Astrocyte (in vitro differentiated cells and primary cell): ENCODE results near the gene OXLD1. TPM values are rescaled to one million over a fixed set of nuclear protein-coding genes. Genes with fewer than 3 reads are reported as not detected.
A peak's percentile ranks its signal among the peaks of the same experiment; 100 is the strongest.

Experiments used
- DNase-seq: peaks from one replicate; pipeline ENCODE4 v3.0.0-alpha.2; 2010; ENCODE audit warnings: low read depth
- FAIRE-seq: peaks from 2 replicates; lab custom pipeline; 2011; peaks lifted over from hg19 to GRCh38; lab: Jason Lieb, UNC
- H2AFZ ChIP-seq: 2 replicates; pipeline ENCODE4 v1.6.0; 2012; ENCODE audit warnings: low read depth, low read length, inconsistent platforms
- H3K27ac ChIP-seq: 2 replicates; pipeline ENCODE4 v1.5.1; 2011; ENCODE audit warnings: low read depth, low read length, inconsistent platforms
- H3K27me3 ChIP-seq: 2 replicates; pipeline ENCODE4 v1.6.0; 2011; ENCODE audit warnings: low read length, inconsistent platforms; ENCODE audit not compliant: insufficient read depth
- H3K36me3 ChIP-seq: 2 replicates; pipeline ENCODE4 v1.5.1; 2011; ENCODE audit warnings: low read length, inconsistent platforms; ENCODE audit not compliant: insufficient read depth
- H3K4me1 ChIP-seq: 2 replicates; pipeline ENCODE4 v1.5.1; 2011; ENCODE audit warnings: low read length, inconsistent platforms; ENCODE audit not compliant: insufficient read depth
- H3K4me2 ChIP-seq: 2 replicates; pipeline ENCODE4 v1.6.0; 2012; ENCODE audit warnings: low read length, inconsistent platforms
- H3K4me3 ChIP-seq: 2 replicates; pipeline ENCODE4 v1.5.1; 2011; ENCODE audit warnings: low read depth, mild to moderate bottlenecking, low read length, inconsistent platforms; ENCODE audit not compliant: insufficient read depth
- H3K79me2 ChIP-seq: 2 replicates; pipeline ENCODE4 v1.6.0; 2012; ENCODE audit warnings: mild to moderate bottlenecking, low read length, inconsistent platforms; ENCODE audit not compliant: insufficient read depth
- H3K9ac ChIP-seq: 2 replicates; pipeline ENCODE4 v1.6.0; 2012; ENCODE audit warnings: mild to moderate bottlenecking, low read length, inconsistent platforms
- H3K9me3 ChIP-seq: 2 replicates; pipeline ENCODE4 v1.5.1; 2012; ENCODE audit warnings: low read depth, mild to moderate bottlenecking, low read length, inconsistent platforms; ENCODE audit not compliant: insufficient read depth
- H4K20me1 ChIP-seq: 2 replicates; pipeline ENCODE4 v1.6.0; 2012; ENCODE audit warnings: low read length, inconsistent platforms; ENCODE audit not compliant: insufficient read depth
- H3K27ac Mint-ChIP-seq: one replicate; pipeline ENCODE4 v1.8.0; 2021; ENCODE audit warnings: mild to moderate bottlenecking, mixed read lengths; ENCODE audit not compliant: unreplicated experiment
- H3K27me3 Mint-ChIP-seq: one replicate; pipeline ENCODE4 v1.8.0; 2021; ENCODE audit warnings: low read depth, mixed read lengths; ENCODE audit not compliant: unreplicated experiment
- H3K36me3 Mint-ChIP-seq: one replicate; pipeline ENCODE4 v1.8.0; 2021; ENCODE audit warnings: low read depth, mixed read lengths; ENCODE audit not compliant: unreplicated experiment
- H3K4me1 Mint-ChIP-seq: one replicate; pipeline ENCODE4 v1.8.0; 2021; ENCODE audit warnings: low read depth, mixed read lengths; ENCODE audit not compliant: unreplicated experiment
- H3K4me3 Mint-ChIP-seq: one replicate; pipeline ENCODE4 v1.8.0; 2021; ENCODE audit warnings: mild to moderate bottlenecking, moderate library complexity, mixed read lengths; ENCODE audit not compliant: unreplicated experiment
- H3K9me3 Mint-ChIP-seq: one replicate; pipeline ENCODE4 v1.8.0; 2021; ENCODE audit warnings: mild to moderate bottlenecking, mixed read lengths; ENCODE audit not compliant: unreplicated experiment
- EZH2 ChIP-seq: IDR thresholded peaks from 2 replicates; pipeline ENCODE4 v1.6.1; 2012; ENCODE audit warnings: mild to moderate bottlenecking, low read length, inconsistent platforms; ENCODE audit not compliant: insufficient read depth
- total RNA-seq: library from RNA; stranded (reverse); gene quantifications from 2 replicates; pipeline ENCODE4 v1.2.1, GENCODE V29; 2021
- TF ChIP-seq, protein P1 (sequence below): IDR thresholded peaks from 2 replicates; pipeline ENCODE4 v1.5.1; 2011; ENCODE audit warnings: low read depth, mild to moderate bottlenecking, inconsistent platforms, low read length, moderate library complexity; ENCODE audit not compliant: insufficient read depth

The OXLD1 gene
- total RNA-seq, 1 donor from 2014 or later: 22.0 TPM

DNA sequence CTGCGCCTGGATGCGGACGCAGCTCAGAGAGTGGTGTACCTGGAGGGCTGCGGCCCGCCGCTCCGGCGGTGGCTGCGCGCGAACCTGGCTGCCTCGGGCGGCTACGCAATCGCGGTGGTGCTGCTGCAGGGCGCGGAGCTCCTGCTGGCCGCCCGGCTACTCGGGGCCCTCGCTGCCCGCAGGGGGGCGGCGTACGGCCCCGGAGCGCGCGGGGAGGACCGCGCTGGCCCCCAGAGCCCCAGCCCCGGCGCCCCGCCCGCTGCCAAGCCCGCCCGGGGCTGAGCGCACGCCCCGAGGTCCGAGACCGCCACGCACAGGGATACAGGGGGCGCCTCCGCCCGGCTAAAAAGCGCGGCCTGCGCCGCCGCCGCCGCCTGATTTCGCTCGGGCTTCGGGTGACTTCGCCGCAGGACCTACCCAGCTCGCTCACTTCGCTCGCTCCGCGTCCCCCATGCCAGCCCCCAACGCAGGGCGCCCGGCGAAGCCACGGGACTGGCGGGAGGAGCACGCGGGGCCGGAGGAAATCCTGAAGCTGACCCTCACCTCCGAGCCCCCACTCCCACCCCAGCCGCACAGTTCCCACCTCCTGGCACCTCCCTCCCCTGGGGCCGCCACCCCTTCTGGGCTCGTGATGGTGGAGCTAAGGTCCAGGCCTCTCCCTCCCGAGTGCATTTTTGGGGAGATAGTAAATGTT, 18.2 kb downstream of the OXLD1 start:
- H3K4me2 ChIP-seq: peak overlapping the region; percentile 39

DNA sequence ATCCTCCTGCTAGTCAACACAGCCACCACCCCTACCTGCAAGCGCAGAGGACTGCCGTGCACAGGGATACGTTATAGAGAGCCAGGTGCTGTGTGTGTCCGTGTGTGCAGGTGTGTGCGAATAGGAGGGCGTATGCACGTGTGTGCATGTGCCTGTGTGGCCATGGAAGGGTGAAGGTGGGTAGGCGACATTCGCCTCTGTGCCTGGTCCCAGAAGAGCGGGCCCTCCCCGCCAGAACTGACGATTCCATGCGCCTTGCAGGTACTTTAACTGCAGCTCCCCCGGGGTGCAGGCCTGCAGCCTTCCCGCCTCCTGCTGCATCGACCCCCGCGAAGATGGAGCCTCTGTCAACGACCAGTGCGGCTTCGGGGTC, 18.8 kb downstream of the OXLD1 start:
- FAIRE-seq: no peak
- Histone ChIP-seq H3K4me2 (peak overlapping the region; percentile 39), H3K36me3 (no peaks in the 10 kb centered on the region), H3K4me1 (peaks cover 8% of the 10 kb centered on the region), H2AFZ (peak overlapping the region; percentile 18), H4K20me1 (no peaks in the 10 kb centered on the region), H3K9ac (no peak overlapping the region), H3K27me3 (peaks cover 20% of the 10 kb centered on the region), H3K9me3 (peaks cover 7% of the 10 kb centered on the region), H3K4me3 (no peak overlapping the region), H3K27ac (no peak overlapping the region), H3K79me2 (no peaks in the 10 kb centered on the region)
- peaks cover 4% of the 10 kb centered on the region for H3K9me3 Mint-ChIP-seq
- no peak for DNase-seq
- H3K4me3 Mint-ChIP-seq: no peak overlapping the region
- H3K27me3 Mint-ChIP-seq: peaks cover 18% of the 10 kb centered on the region
- H3K36me3 Mint-ChIP-seq: peaks cover 2% of the 10 kb centered on the region
- no peaks in the 10 kb centered on the region for H3K4me1 Mint-ChIP-seq
- H3K27ac Mint-ChIP-seq: no peak overlapping the region
- no peak for TF ChIP-seq EZH2
- TF ChIP-seq, protein P1, sequence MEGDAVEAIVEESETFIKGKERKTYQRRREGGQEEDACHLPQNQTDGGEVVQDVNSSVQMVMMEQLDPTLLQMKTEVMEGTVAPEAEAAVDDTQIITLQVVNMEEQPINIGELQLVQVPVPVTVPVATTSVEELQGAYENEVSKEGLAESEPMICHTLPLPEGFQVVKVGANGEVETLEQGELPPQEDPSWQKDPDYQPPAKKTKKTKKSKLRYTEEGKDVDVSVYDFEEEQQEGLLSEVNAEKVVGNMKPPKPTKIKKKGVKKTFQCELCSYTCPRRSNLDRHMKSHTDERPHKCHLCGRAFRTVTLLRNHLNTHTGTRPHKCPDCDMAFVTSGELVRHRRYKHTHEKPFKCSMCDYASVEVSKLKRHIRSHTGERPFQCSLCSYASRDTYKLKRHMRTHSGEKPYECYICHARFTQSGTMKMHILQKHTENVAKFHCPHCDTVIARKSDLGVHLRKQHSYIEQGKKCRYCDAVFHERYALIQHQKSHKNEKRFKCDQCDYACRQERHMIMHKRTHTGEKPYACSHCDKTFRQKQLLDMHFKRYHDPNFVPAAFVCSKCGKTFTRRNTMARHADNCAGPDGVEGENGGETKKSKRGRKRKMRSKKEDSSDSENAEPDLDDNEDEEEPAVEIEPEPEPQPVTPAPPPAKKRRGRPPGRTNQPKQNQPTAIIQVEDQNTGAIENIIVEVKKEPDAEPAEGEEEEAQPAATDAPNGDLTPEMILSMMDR: no peak

More for the DNA sequence above, 18.2 kb downstream of the OXLD1 start:
- H3K27me3 Mint-ChIP-seq: peaks cover 18% of the 10 kb centered on the region
- no peaks in the 10 kb centered on the region for H3K36me3 ChIP-seq
- no peaks in the 10 kb centered on the region for H3K79me2 ChIP-seq
- H3K4me3 ChIP-seq: no peak overlapping the region
- no peak overlapping the region for H3K4me3 Mint-ChIP-seq
- peaks cover 8% of the 10 kb centered on the region for H3K4me1 ChIP-seq
- peaks cover 4% of the 10 kb centered on the region for H3K9me3 Mint-ChIP-seq
- H3K27me3 ChIP-seq: peaks cover 20% of the 10 kb centered on the region
- no peak overlapping the region for H3K27ac ChIP-seq
- TF ChIP-seq EZH2: peak; percentile 95
- TF ChIP-seq, protein P1: no peak
- no peaks in the 10 kb centered on the region for H3K4me1 Mint-ChIP-seq
- DNase-seq (no peak), FAIRE-seq (no peak)
- no peak overlapping the region for H3K9ac ChIP-seq
- no peak overlapping the region for H3K27ac Mint-ChIP-seq
- peaks cover 2% of the 10 kb centered on the region for H3K36me3 Mint-ChIP-seq
- peaks cover 7% of the 10 kb centered on the region for H3K9me3 ChIP-seq
- H4K20me1 ChIP-seq: no peaks in the 10 kb centered on the region
- H2AFZ ChIP-seq: peak overlapping the region; percentile 18

DNA sequence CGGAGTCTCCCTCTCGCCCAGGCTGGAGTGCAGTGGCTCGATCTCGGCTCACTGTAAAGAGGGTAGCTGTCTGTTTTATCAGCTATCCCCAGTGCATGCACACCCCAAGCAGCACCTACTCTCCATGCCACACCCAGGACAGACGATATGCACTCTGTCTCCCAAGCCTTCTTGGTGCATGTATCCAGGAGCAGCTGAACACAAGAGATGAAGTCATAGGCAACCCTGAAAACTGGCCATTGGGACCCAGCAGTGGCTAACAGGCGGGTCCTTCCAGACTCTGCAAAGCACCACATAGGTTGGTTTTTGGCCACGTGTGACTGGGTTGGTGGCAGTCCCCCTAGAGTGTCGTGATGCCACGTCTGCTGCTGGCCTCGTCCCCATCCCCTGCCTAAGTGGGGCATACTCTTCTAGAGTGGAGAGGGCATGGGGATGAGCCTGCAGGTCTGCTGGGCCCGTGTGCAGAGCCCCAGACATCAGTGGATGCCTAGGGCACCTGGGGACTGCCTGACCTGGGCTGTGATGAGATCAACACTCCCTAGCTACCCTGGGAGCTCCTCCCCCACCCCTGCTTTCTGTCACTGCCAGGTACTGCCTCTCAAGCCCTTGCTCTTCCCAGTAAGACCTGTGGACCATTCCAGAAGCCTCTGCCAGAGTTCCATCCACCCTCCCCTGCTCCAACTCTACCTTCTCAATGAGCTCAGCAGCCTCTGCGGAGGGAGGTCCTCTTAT, 19.4 kb downstream of the OXLD1 start:
- no peak overlapping the region for H3K27ac Mint-ChIP-seq
- H3K27ac ChIP-seq: no peak overlapping the region
- no peak overlapping the region for H2AFZ ChIP-seq
- DNase-seq (no peak), FAIRE-seq (no peak)
- H3K9me3 Mint-ChIP-seq: peaks cover 4% of the 10 kb centered on the region
- no peak overlapping the region for H3K9ac ChIP-seq
- H3K27me3 ChIP-seq: peaks cover 20% of the 10 kb centered on the region
- H3K9me3 ChIP-seq: peaks cover 7% of the 10 kb centered on the region
- no peak overlapping the region for H3K4me2 ChIP-seq
- peaks cover 18% of the 10 kb centered on the region for H3K27me3 Mint-ChIP-seq
- H3K36me3 ChIP-seq: no peaks in the 10 kb centered on the region
- H3K4me3 Mint-ChIP-seq: no peak overlapping the region
- H3K4me3 ChIP-seq: no peak overlapping the region
- TF ChIP-seq, protein P1: no peak
- TF ChIP-seq EZH2: no peak
- H3K36me3 Mint-ChIP-seq: peaks cover 2% of the 10 kb centered on the region
- H3K79me2 ChIP-seq: no peaks in the 10 kb centered on the region
- H3K4me1 Mint-ChIP-seq: no peaks in the 10 kb centered on the region
- peaks cover 14% of the 10 kb centered on the region for H3K4me1 ChIP-seq
- no peaks in the 10 kb centered on the region for H4K20me1 ChIP-seq
